ENCODE measurements around the gene USP27X. TPM values are rescaled to one million over a fixed set of nuclear protein-coding genes. Genes with fewer than 3 reads are reported as not detected.

Gene USP27X
- total RNA-seq (2014; rRNA removed; shearing (Covaris generic)) = 2.5 and 4.1 TPM in 2 replicates

DNA sequence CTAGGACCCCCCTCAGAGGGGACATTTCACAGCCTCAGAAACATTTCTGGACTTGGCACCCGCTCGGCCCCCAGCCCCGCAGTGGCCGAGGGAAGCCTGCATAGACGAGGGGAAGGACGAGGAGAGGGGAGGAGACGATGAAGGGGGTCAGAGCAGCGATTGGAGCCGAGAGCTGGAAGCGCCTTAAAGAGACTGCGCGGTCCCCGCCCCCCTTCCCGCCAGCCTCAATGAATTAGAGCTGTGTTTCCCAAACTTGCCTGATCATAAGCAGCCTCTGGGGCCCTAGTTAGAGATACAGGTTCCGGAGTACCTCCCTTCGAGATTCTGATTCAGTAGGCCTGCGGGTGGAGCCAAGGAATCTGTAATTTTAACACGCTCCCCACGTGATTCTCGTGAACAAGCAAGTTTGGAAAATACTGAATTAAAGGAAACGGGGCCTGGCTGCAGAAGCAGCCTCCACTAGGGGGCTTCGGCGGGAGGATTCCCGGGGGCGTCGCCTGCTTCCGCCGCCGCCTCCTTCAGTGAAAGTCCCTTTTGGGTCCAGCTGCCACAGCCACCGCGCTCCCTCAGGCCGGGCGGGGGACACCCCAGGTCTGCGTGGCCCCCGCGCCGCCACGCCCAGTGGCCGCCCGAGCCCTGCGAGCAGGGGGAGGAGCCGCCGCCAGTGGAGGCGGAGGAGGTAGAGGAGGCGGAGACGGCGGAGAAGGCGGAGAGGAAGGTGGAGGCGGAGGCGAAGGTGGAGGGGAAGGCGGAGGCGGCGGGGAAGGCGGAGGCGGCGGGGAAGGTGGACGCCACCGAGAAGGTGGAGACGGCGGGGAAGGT lies at the start of gene USP27X:
USP27X (plus strand) TSS at position 651 of the 822 bp plus-strand sequence. CDS start 824 bp downstream, outside the sequence.
- Histone ChIP-seq H3K27me3 (ENCODE audit: control insufficient read depth, insufficient read depth, low read length) (no peaks in the 10 kb centered on the region; the same call in 1 of the 2 replicates), H3K36me3 (replicated peaks; ENCODE audit: control insufficient read depth, insufficient read depth, low read length) (no peaks in the 10 kb centered on the region), H3K4me3 (ENCODE audit: insufficient read depth, low read depth, low read length) (peak within 1 kb of the TSS; percentile 66)
- DNase-seq = peak; percentile 83

DNA sequence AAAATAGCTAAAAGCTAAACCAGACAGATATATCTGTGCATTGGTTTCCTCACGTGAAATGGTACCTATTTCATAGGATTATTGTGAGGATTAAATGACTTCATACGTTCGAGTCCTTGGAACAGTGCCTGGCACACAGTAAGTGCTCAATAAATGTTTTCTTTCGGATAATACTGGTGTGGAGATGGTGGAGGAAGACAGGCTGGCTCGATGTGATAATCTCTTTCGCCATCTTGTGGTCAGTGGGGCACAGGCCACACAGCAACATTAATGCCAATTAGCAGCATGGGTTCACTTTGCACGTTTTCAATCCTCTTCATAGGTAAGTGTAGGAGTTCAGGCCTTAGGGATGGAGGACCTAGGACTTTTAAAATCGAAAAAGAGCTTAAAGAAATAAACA lies 40.9 kb upstream of the USP27X start:
- Histone ChIP-seq H3K4me3 (ENCODE audit: insufficient read depth, low read depth, low read length) (no peak overlapping the region), H3K27me3 (ENCODE audit: control insufficient read depth, insufficient read depth, low read length) (no peaks in the 10 kb centered on the region), H3K36me3 (replicated peaks; ENCODE audit: control insufficient read depth, insufficient read depth, low read length) (no peaks in the 10 kb centered on the region)
- DNase-seq = peak; percentile 38

DNA sequence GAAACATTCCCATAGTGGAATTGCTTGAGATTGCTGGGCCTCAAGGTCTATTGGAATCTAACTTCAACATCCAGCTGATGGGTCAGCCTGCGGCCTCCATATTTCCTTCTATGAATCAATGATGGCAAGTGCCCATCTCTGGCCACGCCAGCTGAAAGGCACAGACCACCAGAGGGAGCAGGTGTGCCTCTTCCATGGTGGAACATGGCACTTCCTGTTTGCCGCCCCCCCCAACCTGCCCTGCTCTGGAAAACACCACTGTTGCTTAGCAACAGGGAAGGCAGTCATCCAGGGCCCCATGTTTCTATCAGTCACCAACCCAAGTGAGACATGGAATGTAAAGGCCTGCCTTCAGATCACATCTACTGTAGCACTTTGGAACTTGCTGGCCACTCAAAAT lies 38.6 kb upstream of the USP27X start:
- peak; percentile 52 for DNase-seq
- H3K36me3 ChIP-seq (replicated peaks; ENCODE audit: control insufficient read depth, insufficient read depth, low read length) = no peaks in the 10 kb centered on the region
- H3K27me3 ChIP-seq (ENCODE audit: control insufficient read depth, insufficient read depth, low read length) = no peaks in the 10 kb centered on the region

GRCh38 chrX:49842621-49843020 lies 36.7 kb upstream of the USP27X start:
- Histone ChIP-seq H3K36me3 (replicated peaks; ENCODE audit: control insufficient read depth, insufficient read depth, low read length) (no peaks in the 10 kb centered on the region), H3K4me3 (ENCODE audit: insufficient read depth, low read depth, low read length) (no peak overlapping the region), H3K27me3 (ENCODE audit: control insufficient read depth, insufficient read depth, low read length) (no peaks in the 10 kb centered on the region)
- no peak for DNase-seq

More for the DNA sequence above, 38.6 kb upstream of the USP27X start:
- no peak overlapping the region for H3K4me3 ChIP-seq (ENCODE audit: insufficient read depth, low read depth, low read length)

DNA sequence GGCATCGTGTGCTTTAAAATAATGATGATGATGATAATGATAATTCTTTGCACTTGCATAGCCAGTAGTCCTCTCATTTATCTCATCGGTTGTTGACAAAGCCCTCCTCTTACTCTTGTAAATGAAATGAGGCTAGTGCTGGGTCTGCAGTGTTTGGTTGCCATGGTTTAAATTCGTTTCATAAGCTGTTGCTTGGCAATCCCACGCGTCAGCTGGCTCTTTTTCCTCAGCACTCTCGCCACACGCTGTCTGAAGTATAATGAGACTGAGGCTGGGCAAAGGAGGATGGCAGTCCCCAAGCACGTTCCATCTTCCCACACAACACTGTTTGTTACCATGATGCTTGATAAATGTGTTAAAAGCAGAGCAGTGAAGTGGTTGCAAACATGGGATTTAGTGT lies 34.7 kb upstream of the USP27X start:
- DNase-seq = no peak
- Histone ChIP-seq H3K36me3 (replicated peaks; ENCODE audit: control insufficient read depth, insufficient read depth, low read length) (no peaks in the 10 kb centered on the region), H3K4me3 (ENCODE audit: insufficient read depth, low read depth, low read length) (no peak overlapping the region), H3K27me3 (ENCODE audit: control insufficient read depth, insufficient read depth, low read length) (no peaks in the 10 kb centered on the region)

GRCh38 chrX:49845701-49846403 lies 33.4 kb upstream of the USP27X start:
- no peaks in the 10 kb centered on the region for H3K27me3 ChIP-seq (ENCODE audit: control insufficient read depth, insufficient read depth, low read length)

DNA sequence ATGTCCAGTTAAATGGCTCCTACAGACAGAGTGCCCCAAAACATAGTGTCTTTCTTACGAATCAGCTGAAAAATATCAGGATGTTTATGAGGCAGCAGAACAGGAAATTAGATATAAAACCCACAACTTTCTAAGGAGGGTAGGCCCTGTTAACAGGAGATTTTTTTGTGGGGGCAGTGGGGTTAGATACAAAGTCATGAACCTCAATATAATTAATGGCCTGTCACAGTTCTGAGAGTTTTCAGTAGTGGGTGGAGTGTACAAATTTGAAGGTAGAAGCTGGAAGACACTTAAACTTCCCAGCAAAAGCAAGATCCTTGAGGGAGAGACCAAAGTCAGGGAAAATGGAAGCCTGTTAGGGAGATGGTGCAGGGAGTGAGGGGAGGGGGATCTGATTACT lies 32.8 kb upstream of the USP27X start:
- DNase-seq = no peak
- Histone ChIP-seq H3K36me3 (replicated peaks; ENCODE audit: control insufficient read depth, insufficient read depth, low read length) (no peaks in the 10 kb centered on the region), H3K27me3 (ENCODE audit: control insufficient read depth, insufficient read depth, low read length) (no peaks in the 10 kb centered on the region), H3K4me3 (ENCODE audit: insufficient read depth, low read depth, low read length) (no peak overlapping the region)

More at GRCh38 chrX:49845701-49846403, 33.4 kb upstream of the USP27X start:
- DNase-seq = no peak
- Histone ChIP-seq H3K36me3 (replicated peaks; ENCODE audit: control insufficient read depth, insufficient read depth, low read length) (no peaks in the 10 kb centered on the region), H3K4me3 (ENCODE audit: insufficient read depth, low read depth, low read length) (no peak overlapping the region)

DNA sequence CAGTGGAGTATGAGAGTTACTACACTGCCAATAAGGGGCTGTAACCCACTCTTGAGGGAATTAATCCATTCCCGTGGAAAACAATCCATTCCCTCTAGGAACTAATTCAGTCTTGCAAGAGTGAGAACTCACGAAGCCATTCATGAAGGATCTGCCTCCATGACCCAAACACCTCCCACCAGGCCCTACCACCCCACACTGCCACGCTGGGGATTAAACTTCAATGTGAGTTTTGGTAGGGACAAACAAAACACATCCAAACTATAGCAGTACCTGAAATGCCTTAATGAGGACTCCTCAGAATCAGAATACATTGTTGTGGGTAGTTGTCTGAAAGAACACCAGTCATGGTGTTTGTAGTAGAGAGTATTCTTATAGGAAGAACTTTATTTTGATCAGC lies 31.0 kb upstream of the USP27X start:
- Histone ChIP-seq H3K36me3 (replicated peaks; ENCODE audit: control insufficient read depth, insufficient read depth, low read length) (no peaks in the 10 kb centered on the region), H3K4me3 (ENCODE audit: insufficient read depth, low read depth, low read length) (no peak overlapping the region), H3K27me3 (ENCODE audit: control insufficient read depth, insufficient read depth, low read length) (no peaks in the 10 kb centered on the region)
- DNase-seq = no peak

DNA sequence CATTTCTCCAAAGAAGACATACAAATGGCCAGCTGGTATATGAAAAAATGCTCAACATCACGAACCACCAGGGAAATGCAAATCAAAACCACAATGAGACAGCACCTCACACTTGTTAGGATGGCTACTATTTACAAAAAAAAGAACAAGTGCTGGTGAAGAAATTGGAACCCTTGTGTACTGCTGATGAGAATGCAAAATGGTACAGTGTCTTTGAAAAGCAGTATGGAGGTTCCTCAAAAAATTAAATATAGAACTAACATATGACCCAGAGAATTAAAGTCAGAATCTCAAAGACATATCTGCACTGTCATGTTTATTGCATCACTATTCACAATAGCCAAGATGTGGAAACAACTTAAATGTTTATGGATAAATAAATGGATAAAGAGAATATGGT lies 29.3 kb upstream of the USP27X start:
- Histone ChIP-seq H3K36me3 (replicated peaks; ENCODE audit: control insufficient read depth, insufficient read depth, low read length) (no peaks in the 10 kb centered on the region), H3K4me3 (ENCODE audit: insufficient read depth, low read depth, low read length) (no peak overlapping the region), H3K27me3 (ENCODE audit: control insufficient read depth, insufficient read depth, low read length) (no peaks in the 10 kb centered on the region)
- DNase-seq = no peak

GRCh38 chrX:49853661-49854060 lies 25.6 kb upstream of the USP27X start:
- no peak overlapping the region for H3K4me3 ChIP-seq (ENCODE audit: insufficient read depth, low read depth, low read length)
- no peaks in the 10 kb centered on the region for H3K27me3 ChIP-seq (ENCODE audit: control insufficient read depth, insufficient read depth, low read length)
- DNase-seq = no peak
- no peaks in the 10 kb centered on the region for H3K36me3 ChIP-seq (replicated peaks; ENCODE audit: control insufficient read depth, insufficient read depth, low read length)

DNA sequence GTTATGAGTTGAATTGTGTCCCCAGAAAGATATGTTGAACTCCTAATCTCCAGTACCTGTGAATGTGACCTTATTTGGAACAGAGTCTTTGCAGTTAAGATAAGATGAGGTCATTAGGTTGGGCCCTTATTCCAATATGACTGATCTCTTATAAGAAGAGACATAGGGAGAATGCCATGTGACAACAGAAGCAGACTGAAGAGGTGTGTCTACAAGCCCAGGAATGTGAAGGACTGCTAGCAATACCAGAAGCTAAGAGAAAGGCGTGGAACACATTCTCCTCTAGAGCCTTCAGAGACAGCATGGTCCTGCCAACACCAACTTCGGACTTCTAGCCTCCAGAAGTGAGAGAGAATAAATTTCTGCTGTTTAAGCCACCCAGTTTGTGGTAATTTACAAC lies 22.5 kb upstream of the USP27X start:
- Histone ChIP-seq H3K4me3 (ENCODE audit: insufficient read depth, low read depth, low read length) (no peak overlapping the region), H3K36me3 (replicated peaks; ENCODE audit: control insufficient read depth, insufficient read depth, low read length) (no peaks in the 10 kb centered on the region), H3K27me3 (ENCODE audit: control insufficient read depth, insufficient read depth, low read length) (no peaks in the 10 kb centered on the region)
- DNase-seq = no peak

DNA sequence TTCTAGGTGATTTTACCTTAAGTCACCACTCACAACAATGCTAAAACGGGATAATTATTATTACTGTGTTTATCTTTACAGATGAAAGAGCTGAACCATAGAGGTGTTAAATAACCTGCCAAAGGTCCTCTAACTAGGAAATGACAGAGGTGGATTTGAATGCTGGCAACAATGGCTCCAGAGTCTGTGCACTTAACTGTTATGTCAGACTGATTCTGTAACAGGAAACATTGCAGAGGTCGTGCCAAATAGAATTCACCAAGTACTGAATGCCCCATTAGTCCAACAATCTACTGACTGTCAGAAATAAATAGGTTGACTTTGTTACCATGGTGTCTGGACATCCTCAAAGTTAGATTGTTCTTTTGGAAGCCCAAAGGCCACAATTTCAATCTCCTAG lies 20.9 kb upstream of the USP27X start:
- no peak overlapping the region for H3K4me3 ChIP-seq (ENCODE audit: insufficient read depth, low read depth, low read length)
- H3K27me3 ChIP-seq (ENCODE audit: control insufficient read depth, insufficient read depth, low read length) = no peaks in the 10 kb centered on the region
- no peak for DNase-seq
- H3K36me3 ChIP-seq (replicated peaks; ENCODE audit: control insufficient read depth, insufficient read depth, low read length) = no peaks in the 10 kb centered on the region

GRCh38 chrX:49859491-49859890 lies 19.8 kb upstream of the USP27X start:
- Histone ChIP-seq H3K4me3 (ENCODE audit: insufficient read depth, low read depth, low read length) (no peak overlapping the region), H3K27me3 (ENCODE audit: control insufficient read depth, insufficient read depth, low read length) (no peaks in the 10 kb centered on the region), H3K36me3 (replicated peaks; ENCODE audit: control insufficient read depth, insufficient read depth, low read length) (no peaks in the 10 kb centered on the region)
- no peak for DNase-seq

- Histone ChIP-seq H3K4me3 (ENCODE audit: insufficient read depth, low read depth, low read length) (no peak overlapping the region), H3K36me3 (replicated peaks; ENCODE audit: control insufficient read depth, insufficient read depth, low read length) (no peaks in the 10 kb centered on the region)
- DNase-seq = no peak
These were observed 18.3 kb upstream of the USP27X start for GRCh38 chrX:49860867-49861535.

GRCh38 chrX:49862093-49862492 lies 17.2 kb upstream of the USP27X start:
- no peak overlapping the region for H3K4me3 ChIP-seq (ENCODE audit: insufficient read depth, low read depth, low read length)
- H3K36me3 ChIP-seq (replicated peaks; ENCODE audit: control insufficient read depth, insufficient read depth, low read length) = no peaks in the 10 kb centered on the region
- H3K27me3 ChIP-seq (ENCODE audit: control insufficient read depth, insufficient read depth, low read length) = no peaks in the 10 kb centered on the region

More at GRCh38 chrX:49860867-49861535, 18.3 kb upstream of the USP27X start:
- H3K27me3 ChIP-seq (ENCODE audit: control insufficient read depth, insufficient read depth, low read length) = no peaks in the 10 kb centered on the region

More at GRCh38 chrX:49862093-49862492, 17.2 kb upstream of the USP27X start:
- DNase-seq = no peak
